Ishikawa (cell line): Measurements from ENCODE around the gene NUMA1.

Source experiments
- CREB1 ChIP-seq: IDR thresholded peaks from 2 replicates; pipeline ENCODE4 v1.6.1; 2012; ENCODE audit warnings: low read depth
- EP300 ChIP-seq: IDR thresholded peaks from 2 replicates; pipeline ENCODE4 v1.6.1; 2012; ENCODE audit warnings: borderline replicate concordance
- FOXM1 ChIP-seq: IDR thresholded peaks from 2 replicates; pipeline ENCODE4 v1.6.1; 2012; ENCODE audit warnings: low read depth, borderline replicate concordance
- NFIC ChIP-seq: IDR thresholded peaks from 2 replicates; pipeline ENCODE4 v1.6.1; 2012
- RAD21 ChIP-seq: IDR thresholded peaks from 2 replicates; pipeline ENCODE4 v1.6.1; 2012; ENCODE audit warnings: low read depth
- TAF1 ChIP-seq: IDR thresholded peaks from 2 replicates; pipeline ENCODE4 v1.6.1; 2012; ENCODE audit warnings: low read depth, mild to moderate bottlenecking
- TCF12 ChIP-seq: IDR thresholded peaks from 2 replicates; pipeline ENCODE4 v1.6.1; 2012; ENCODE audit warnings: low read depth
- TEAD4 ChIP-seq: IDR thresholded peaks from 2 replicates; pipeline ENCODE4 v1.6.1; 2012
- ZBTB7A ChIP-seq: IDR thresholded peaks from 2 replicates; pipeline ENCODE4 v1.6.1; 2012; ENCODE audit warnings: low read depth
- TF ChIP-seq, protein P1 (sequence below): IDR thresholded peaks from 2 replicates; pipeline ENCODE4 v1.6.1; 2012
- TF ChIP-seq, protein P2 (sequence below): IDR thresholded peaks from 2 replicates; pipeline ENCODE4 v1.6.1; 2012; ENCODE audit warnings: low read depth, mild to moderate bottlenecking
- TF ChIP-seq, protein P3 (sequence below): IDR thresholded peaks from 2 replicates; pipeline ENCODE4 v1.6.1; 2012

DNA sequence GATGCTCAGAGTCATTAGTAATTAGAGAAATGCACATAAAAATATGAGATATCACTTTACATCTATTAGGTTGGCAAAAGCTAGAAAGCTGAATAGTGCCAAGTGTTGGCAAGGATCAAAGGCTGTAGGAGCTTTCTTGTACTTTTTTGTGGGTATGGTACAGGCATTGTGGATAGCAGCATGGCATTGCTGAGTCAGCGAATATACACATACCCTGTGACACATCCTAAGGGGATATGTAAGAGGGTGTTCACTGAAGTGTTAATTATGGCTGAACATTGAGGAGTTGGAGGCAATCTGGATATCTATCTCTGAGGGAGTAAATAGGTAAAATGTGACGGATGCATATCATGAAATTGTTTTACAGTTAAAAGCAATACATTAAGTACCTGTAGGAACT lies 108.7 kb downstream of the NUMA1 start:
- no peak for TF ChIP-seq FOXM1
- no peak for TF ChIP-seq RAD21
- no peak for TF ChIP-seq NFIC
- no peak for TF ChIP-seq EP300
- TF ChIP-seq CREB1 = no peak
- no peak for TF ChIP-seq TAF1
- TF ChIP-seq, protein P1, sequence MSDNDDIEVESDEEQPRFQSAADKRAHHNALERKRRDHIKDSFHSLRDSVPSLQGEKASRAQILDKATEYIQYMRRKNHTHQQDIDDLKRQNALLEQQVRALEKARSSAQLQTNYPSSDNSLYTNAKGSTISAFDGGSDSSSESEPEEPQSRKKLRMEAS = no peak
- no peak for TF ChIP-seq TCF12
- TF ChIP-seq, protein P2, sequence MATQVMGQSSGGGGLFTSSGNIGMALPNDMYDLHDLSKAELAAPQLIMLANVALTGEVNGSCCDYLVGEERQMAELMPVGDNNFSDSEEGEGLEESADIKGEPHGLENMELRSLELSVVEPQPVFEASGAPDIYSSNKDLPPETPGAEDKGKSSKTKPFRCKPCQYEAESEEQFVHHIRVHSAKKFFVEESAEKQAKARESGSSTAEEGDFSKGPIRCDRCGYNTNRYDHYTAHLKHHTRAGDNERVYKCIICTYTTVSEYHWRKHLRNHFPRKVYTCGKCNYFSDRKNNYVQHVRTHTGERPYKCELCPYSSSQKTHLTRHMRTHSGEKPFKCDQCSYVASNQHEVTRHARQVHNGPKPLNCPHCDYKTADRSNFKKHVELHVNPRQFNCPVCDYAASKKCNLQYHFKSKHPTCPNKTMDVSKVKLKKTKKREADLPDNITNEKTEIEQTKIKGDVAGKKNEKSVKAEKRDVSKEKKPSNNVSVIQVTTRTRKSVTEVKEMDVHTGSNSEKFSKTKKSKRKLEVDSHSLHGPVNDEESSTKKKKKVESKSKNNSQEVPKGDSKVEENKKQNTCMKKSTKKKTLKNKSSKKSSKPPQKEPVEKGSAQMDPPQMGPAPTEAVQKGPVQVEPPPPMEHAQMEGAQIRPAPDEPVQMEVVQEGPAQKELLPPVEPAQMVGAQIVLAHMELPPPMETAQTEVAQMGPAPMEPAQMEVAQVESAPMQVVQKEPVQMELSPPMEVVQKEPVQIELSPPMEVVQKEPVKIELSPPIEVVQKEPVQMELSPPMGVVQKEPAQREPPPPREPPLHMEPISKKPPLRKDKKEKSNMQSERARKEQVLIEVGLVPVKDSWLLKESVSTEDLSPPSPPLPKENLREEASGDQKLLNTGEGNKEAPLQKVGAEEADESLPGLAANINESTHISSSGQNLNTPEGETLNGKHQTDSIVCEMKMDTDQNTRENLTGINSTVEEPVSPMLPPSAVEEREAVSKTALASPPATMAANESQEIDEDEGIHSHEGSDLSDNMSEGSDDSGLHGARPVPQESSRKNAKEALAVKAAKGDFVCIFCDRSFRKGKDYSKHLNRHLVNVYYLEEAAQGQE = no peak
- TF ChIP-seq ZBTB7A = no peak
- TF ChIP-seq TEAD4 = no peak
- TF ChIP-seq, protein P3, sequence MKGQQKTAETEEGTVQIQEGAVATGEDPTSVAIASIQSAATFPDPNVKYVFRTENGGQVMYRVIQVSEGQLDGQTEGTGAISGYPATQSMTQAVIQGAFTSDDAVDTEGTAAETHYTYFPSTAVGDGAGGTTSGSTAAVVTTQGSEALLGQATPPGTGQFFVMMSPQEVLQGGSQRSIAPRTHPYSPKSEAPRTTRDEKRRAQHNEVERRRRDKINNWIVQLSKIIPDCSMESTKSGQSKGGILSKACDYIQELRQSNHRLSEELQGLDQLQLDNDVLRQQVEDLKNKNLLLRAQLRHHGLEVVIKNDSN = no peak
